ENCODE measurements around the gene CGB7. TPM values are rescaled to one million over a fixed set of nuclear protein-coding genes. Genes with fewer than 3 reads are reported as not detected.

CGB7 gene
- total and polyA plus RNA-seq, 9 of the 15 experiments (the other 6 are each of a cell fraction or from before 2014, with no cell fraction given), result not detected

- TF ChIP-seq NKRF (IDR thresholded peaks at IDR 0.05; ENCODE audit: borderline replicate concordance) (no peak), HDAC2 (IDR thresholded peaks at IDR 0.05) (no peak), MCM7 (IDR thresholded peaks at IDR 0.05) (no peak), RFX7 (CRISPR knock-in tag; IDR thresholded peaks at IDR 0.05) (no peak), SAFB2 (IDR thresholded peaks at IDR 0.05; ENCODE audit: borderline replicate concordance, low read depth, low read length, severe bottlenecking) (no peak), AFF4 (CRISPR knock-in tag; IDR thresholded peaks at IDR 0.05) (no peak)
Observed at GRCh38 chr19:49065905-49066512, 8.5 kb upstream of the CGB7 start (continued).
